Prostate gland (tissue), 2 donors: ENCODE measurements around the gene SEMA3E.
"Not testable (repeated sequence)": the region's sequence is repeated elsewhere in the genome, so short reads cannot be mapped to it uniquely, and the experiment has no call there.

ENCODE experiments used
- CTCF ChIP-seq, 4 experiments: fragments of 200-600 bp in 2 of 4; fragments of 450-650 bp in 2 of 4; sonication (generic) in 2 of 4; IDR thresholded peaks; 1 replicate in 3 of 4; 2 replicates in 1 of 4; pipeline ENCODE4 v1.5.1; 2016 to 2019; ENCODE audit warnings: antibody characterized with exemption in 4 of 4, mild to moderate bottlenecking in 2 of 4, moderate library complexity in 2 of 4
- POLR2AphosphoS5 ChIP-seq: sonication (generic); formaldehyde crosslinking; IDR thresholded peaks from one replicate; pipeline ENCODE4 v1.6.1; 2017; ENCODE audit warnings: antibody characterized with exemption

DNA sequence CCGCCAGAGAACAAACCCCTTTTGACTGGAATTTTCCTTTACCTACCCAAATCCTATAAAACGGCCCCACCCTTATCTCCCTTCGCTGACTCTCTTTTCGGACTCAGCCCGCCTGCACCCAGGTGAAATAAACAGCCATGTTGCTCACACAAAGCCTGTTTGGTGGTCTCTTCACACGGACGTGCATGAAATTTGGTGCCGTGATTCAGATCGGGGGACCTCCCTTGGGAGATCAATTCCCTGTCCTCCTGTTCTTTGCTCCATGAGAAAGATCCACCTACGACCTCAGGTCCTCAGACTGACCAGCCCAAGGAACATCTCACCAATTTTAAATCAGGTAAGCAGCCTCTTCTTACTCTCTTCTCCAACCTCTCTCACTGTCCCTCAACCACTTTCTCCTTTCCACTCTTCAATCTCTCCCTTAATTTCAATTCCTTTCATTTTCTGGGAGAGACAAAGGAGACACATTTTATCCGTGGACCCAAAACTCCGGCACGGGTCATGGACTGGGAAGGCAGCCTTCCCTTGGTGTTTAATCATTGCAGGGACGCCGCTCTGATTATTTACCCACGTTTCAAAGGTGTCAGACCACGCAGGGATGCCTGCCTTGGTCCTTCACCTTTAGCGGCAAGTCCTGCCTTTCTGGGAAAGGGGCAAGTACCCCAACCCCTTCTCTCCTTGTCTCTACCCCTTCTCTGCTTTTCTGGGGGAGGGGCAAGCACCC is 188.8 kb downstream of the SEMA3E start:
- TF ChIP-seq CTCF (IDR thresholded peaks at IDR 0.05); POLR2AphosphoS5: not testable (repeated sequence)
